HL-60 (cell line): ENCODE data around the gene GTF3C1.

Experiments used
- DNase-seq, 2 experiments: peaks; one replicate each; pipeline ENCODE4 v3.0.0-alpha.2; 2010 to 2020; ENCODE audit warnings: low read depth in 1 of 2, low spot score in 1 of 2
- H3K27ac ChIP-seq: fragments of 250-450 bp; sonication (Bioruptor Pico); replicated peaks from 2 replicates; pipeline ENCODE4 v1.5.1; 2020; ENCODE audit warnings: mild to moderate bottlenecking, moderate library complexity
- H3K27me3 ChIP-seq: fragments of 250-450 bp; sonication (Bioruptor Pico); 2 replicates; pipeline ENCODE4 v1.5.1; 2021; ENCODE audit warnings: mild to moderate bottlenecking, moderate library complexity; ENCODE audit not compliant: insufficient read depth, poor library complexity, severe bottlenecking
- H3K4me3 ChIP-seq: replicated peaks from 2 replicates; pipeline ENCODE4 v1.5.1; 2011; ENCODE audit warnings: mild to moderate bottlenecking, control low read depth, low read length; ENCODE audit not compliant: insufficient read depth
- CTCF ChIP-seq: IDR thresholded peaks from one replicate; pipeline ENCODE4 v1.5.1; 2011; ENCODE audit warnings: low read length, control low read depth, inconsistent platforms; ENCODE audit not compliant: insufficient read depth
- GABPA ChIP-seq: IDR thresholded peaks from 2 replicates; pipeline ENCODE4 v1.6.1; 2012; ENCODE audit warnings: low read depth
- POLR2AphosphoS5 ChIP-seq: IDR thresholded peaks from 2 replicates; pipeline ENCODE4 v1.6.1; 2012; ENCODE audit warnings: low read depth
- REST ChIP-seq: IDR thresholded peaks from 2 replicates; pipeline ENCODE4 v1.6.1; 2012; ENCODE audit warnings: low read depth; ENCODE audit not compliant: insufficient replicate concordance
- SPI1 ChIP-seq: IDR thresholded peaks from 2 replicates; pipeline ENCODE4 v1.6.1; 2012; ENCODE audit warnings: low read depth, mild to moderate bottlenecking, borderline replicate concordance

The GTF3C1 gene

GRCh38 chr16:27481282-27481934 lies 68.3 kb downstream of the GTF3C1 start:
- Histone ChIP-seq H3K4me3 (no peak overlapping the region), H3K27me3 (no peaks in the 10 kb centered on the region), H3K27ac (no peak overlapping the region)
- no peak for DNase-seq
- no peak for TF ChIP-seq REST
- no peak for TF ChIP-seq SPI1
- TF ChIP-seq CTCF: no peak
- no peak for TF ChIP-seq GABPA
- TF ChIP-seq POLR2AphosphoS5: no peak

DNA sequence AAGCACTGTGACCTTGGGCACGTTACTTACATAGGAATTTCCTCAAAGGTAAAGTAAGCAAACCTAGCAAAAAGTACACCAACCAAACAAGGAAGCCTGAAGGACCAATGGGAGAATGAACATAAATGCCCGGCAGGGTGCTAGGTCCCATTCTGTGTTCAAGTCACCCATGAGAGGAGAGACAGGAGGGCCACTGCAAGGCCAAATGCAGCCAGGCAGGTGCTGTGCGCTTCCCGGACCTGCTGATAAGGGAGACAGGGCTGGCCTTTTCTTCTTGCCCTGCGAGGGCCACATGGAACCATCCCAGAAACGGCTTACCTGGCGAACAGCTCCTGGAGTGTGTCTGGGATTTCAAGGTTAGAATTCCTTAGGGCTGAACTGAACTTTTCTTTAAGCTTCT lies 69.0 kb downstream of the GTF3C1 start:
- TF ChIP-seq POLR2AphosphoS5: no peak
- no peak for TF ChIP-seq REST
- TF ChIP-seq GABPA: no peak
- TF ChIP-seq SPI1: no peak
- no peak for TF ChIP-seq CTCF
- Histone ChIP-seq H3K4me3 (no peak overlapping the region), H3K27me3 (no peaks in the 10 kb centered on the region), H3K27ac (no peak overlapping the region)
- no peak for DNase-seq

- DNase-seq: no peak
- no peak for TF ChIP-seq POLR2AphosphoS5
- no peak for TF ChIP-seq SPI1
- TF ChIP-seq REST: no peak
- TF ChIP-seq GABPA: no peak
- TF ChIP-seq CTCF: no peak
- Histone ChIP-seq H3K4me3 (no peak overlapping the region), H3K27me3 (no peaks in the 10 kb centered on the region), H3K27ac (no peak overlapping the region)
These were observed 73.5 kb downstream of the GTF3C1 start for GRCh38 chr16:27476240-27476639.
